HFFc6 (cell line): Measurements from ENCODE around the gene PPM1B. TPM values are rescaled to one million over a fixed set of nuclear protein-coding genes. Genes with fewer than 3 reads are reported as not detected.

ENCODE experiments used
- DNase-seq: peaks from one replicate; pipeline ENCODE4 v3.0.0-alpha.2; 2018
- H3K27ac Mint-ChIP-seq: 2 replicates; pipeline ENCODE4 v1.8.0; 2020; ENCODE audit warnings: mild to moderate bottlenecking, mixed read lengths
- H3K27me3 Mint-ChIP-seq: 2 replicates; pipeline ENCODE4 v1.8.0; 2021; ENCODE audit warnings: mild to moderate bottlenecking, moderate library complexity, mixed read lengths; ENCODE audit not compliant: insufficient read depth
- H3K36me3 Mint-ChIP-seq: 2 replicates; pipeline ENCODE4 v1.8.0; 2021; ENCODE audit warnings: low read depth, mixed read lengths
- H3K4me1 Mint-ChIP-seq: 2 replicates; pipeline ENCODE4 v1.8.0; 2020; ENCODE audit warnings: low read depth, mixed read lengths
- H3K4me3 Mint-ChIP-seq: 2 replicates; pipeline ENCODE4 v1.8.0; 2020; ENCODE audit warnings: mild to moderate bottlenecking, moderate library complexity, mixed read lengths
- H3K9me3 Mint-ChIP-seq: 2 replicates; pipeline ENCODE4 v1.8.0; 2020; ENCODE audit warnings: mild to moderate bottlenecking, mixed read lengths
- CTCF ChIP-seq: fragments of 200-600 bp; sonication (generic); IDR thresholded peaks from 2 replicates; pipeline ENCODE4 v1.5.0; 2021; ENCODE audit warnings: antibody characterized with exemption, mild to moderate bottlenecking
- total RNA-seq, 6 experiments: library from RNA; stranded (reverse); fragmentation: NEBNext Ultra II Directional; extraction: Animal tissue kit (Norgen Biotek cat#: 25700); gene quantifications; 2 replicates in 1 of 6; 3 replicates in 5 of 6; pipeline ENCODE4 v1.2.3, GENCODE V29; 2021

Gene PPM1B
- total RNA-seq, 6 experiments from 2014 or later = 22.8 to 31.6 (median 27.1) TPM

GRCh38 chr2:44275927-44276303 lies 107.2 kb downstream of the PPM1B start:
- Mint-ChIP-seq H3K9me3 (no peaks in the 10 kb centered on the region), H3K27ac (no peak overlapping the region), H3K4me3 (no peak overlapping the region), H3K36me3 (no peaks in the 10 kb centered on the region), H3K27me3 (peaks cover 7% of the 10 kb centered on the region), H3K4me1 (peaks cover 19% of the 10 kb centered on the region)
- peak; percentile 55 for DNase-seq
- no peak for TF ChIP-seq CTCF

- Mint-ChIP-seq H3K36me3 (no peaks in the 10 kb centered on the region), H3K27ac (no peak overlapping the region), H3K27me3 (peaks cover 12% of the 10 kb centered on the region), H3K9me3 (no peaks in the 10 kb centered on the region), H3K4me3 (no peak overlapping the region), H3K4me1 (peaks cover 19% of the 10 kb centered on the region)
- no peak for DNase-seq
- no peak for TF ChIP-seq CTCF
Observed at GRCh38 chr2:44277541-44277940, 108.9 kb downstream of the PPM1B start.

GRCh38 chr2:44280869-44281268 lies 112.2 kb downstream of the PPM1B start:
- Mint-ChIP-seq H3K4me1 (peaks cover 15% of the 10 kb centered on the region), H3K4me3 (no peak overlapping the region), H3K36me3 (no peaks in the 10 kb centered on the region), H3K9me3 (no peaks in the 10 kb centered on the region), H3K27ac (no peak overlapping the region), H3K27me3 (peaks cover 17% of the 10 kb centered on the region)
- DNase-seq = no peak
- no peak for TF ChIP-seq CTCF

Other genes with a start within 250 kb of the PPM1B start
- gene LRPPRC, start 172.9 kb upstream of the PPM1B start, total RNA-seq = 10 to 100 TPM; 57.6 to 77.6 (median 65.7) TPM
- gene SLC3A1, start 106.6 kb downstream of the PPM1B start, total RNA-seq = under 1 TPM in 2 of 6 experiments, not detected in 4; 0.07 to 0.09 TPM
- 10 to 100 TPM; 51.5 to 67.1 (median 55.6) TPM for gene PREPL, start 192.6 kb downstream of the PPM1B start, total RNA-seq
- 1 to 10 TPM; 5.1 to 8.6 (median 7.0) TPM for gene CAMKMT, start 193.1 kb downstream of the PPM1B start, total RNA-seq